Left kidney (tissue), 2 donors: ENCODE data around the gene BPIFB3. TPM values are rescaled to one million over a fixed set of nuclear protein-coding genes. Genes with fewer than 3 reads are reported as not detected.
"Not testable (repeated sequence)": the region's sequence is repeated elsewhere in the genome, so short reads cannot be mapped to it uniquely, and the experiment has no call there.

ENCODE experiments used
- DNase-seq: peaks from one replicate; pipeline ENCODE4 v3.0.0-alpha.2; 2013
- polyA plus RNA-seq: library from polyadenylated mRNA; unstranded; fragments of 120-200 nt; gene quantifications from one replicate; pipeline ENCODE4 v1.2.1, GENCODE V29; 2013; ENCODE audit not compliant: insufficient read length

Gene BPIFB3
- polyA plus RNA-seq, 1 donor, result not detected

DNA sequence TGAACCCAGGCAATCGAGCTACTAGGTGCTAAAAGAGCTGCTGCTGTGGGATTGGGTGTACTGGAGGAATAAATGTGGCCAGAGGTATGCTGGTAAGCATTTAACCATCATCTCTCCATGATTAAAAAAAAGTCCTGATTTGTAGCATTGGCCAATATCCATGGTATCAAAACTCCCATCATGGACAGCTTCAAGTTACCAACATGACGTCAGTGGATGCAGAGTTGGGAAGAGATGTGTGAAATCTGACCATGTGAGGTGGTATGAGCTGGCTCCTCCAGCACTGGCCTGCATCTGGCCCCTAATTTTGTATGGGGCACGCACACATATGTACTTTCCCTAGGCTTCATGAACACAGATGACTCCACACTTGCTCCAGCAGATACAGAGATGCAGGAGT, 37.4 kb downstream of the BPIFB3 start:
- DNase-seq, result no peak

DNA sequence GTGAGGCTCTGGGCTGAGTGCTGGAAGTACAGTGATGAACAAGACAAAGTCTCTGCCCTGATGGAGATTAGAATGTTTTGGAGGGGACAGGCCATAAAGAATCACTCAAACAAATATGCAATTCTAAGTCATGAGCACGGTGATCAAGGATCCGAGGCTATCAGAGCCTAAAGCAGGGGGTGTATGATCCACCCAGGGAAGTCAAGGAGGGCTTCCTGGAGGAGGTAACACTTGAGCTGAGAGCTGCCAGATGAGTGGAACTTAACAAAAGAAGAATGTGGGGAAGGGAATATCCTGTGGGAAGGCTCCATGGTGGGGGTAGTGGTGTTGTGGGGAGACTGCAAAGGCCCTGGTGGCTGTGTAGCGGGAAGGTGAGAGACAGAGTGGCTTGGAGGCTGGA, 38.0 kb downstream of the BPIFB3 start:
- DNase-seq, result no peak

DNA sequence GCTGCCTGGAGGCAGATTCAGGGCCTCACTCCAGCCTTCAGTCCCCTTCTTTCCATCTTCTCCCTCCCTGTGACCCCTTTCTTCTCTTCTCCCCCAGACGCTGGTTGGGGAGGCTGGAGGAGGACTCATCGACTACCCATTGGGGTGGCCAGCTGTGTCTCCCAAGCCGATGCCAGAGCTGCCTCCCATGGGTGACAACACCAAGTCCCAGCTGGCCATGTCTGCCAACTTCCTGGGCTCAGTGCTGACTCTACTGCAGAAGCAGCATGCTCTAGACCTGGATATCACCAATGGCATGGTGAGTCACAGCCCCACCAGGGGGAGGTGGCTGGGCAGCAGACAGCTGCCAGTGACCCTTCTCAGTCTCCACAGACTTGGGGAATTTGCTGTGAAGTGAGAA, 38.7 kb downstream of the BPIFB3 start:
- DNase-seq, result no peak

DNA sequence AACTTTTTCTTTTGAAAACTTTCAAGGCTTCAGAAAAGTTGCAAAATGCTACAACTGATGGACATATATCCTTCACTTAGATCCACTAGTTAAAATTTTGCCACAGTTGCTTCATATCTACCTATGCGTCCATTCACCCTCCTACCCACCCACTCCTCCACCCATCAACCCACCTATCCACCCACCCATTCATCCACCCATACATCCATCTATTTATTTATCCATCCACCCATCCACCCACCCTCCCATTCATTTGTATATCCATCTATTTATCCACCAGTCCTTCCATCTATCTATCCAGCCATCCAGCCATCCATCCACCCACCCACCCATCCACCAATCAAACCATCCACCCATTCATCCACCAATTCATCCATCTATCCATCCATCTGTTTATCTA, 39.4 kb downstream of the BPIFB3 start:
- DNase-seq, result no peak

DNA sequence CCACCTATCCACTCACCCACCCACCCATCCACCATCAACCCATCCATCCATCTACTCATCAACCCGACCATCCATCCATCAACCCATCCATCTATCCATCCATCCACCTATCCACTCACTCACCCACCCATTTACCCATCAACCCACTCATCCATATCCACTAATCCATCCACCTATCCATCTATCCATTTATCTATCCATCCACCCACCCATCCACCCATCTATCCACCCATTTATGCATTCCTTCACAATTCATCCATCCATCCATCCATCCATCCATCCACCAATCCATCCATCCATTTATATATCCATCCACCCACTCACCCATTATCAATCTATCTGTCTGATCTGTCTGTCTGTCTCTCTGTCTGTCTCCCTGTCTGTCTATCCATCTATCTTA, 39.9 kb downstream of the BPIFB3 start:
- DNase-seq, result no peak

DNA sequence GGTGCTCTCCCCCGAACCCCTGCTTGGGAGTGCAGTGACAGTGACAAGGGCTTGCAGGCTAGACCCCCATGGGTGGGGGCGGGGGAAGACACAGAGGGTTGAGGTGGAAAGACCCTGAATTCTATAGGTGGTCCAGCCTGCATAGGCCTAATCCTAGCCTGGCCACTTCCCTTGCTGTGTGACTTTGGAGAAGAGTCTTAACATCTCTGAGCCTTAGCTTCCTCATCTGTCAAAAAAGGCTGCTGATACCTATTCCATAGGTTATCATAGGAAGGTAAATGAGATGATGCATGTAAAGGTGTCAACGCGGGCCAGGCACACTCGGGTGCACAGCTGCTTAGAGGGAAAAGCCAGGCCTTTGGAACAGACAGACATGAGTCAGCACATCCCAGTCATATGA, 41.5 kb downstream of the BPIFB3 start:
- no peak for DNase-seq

DNA sequence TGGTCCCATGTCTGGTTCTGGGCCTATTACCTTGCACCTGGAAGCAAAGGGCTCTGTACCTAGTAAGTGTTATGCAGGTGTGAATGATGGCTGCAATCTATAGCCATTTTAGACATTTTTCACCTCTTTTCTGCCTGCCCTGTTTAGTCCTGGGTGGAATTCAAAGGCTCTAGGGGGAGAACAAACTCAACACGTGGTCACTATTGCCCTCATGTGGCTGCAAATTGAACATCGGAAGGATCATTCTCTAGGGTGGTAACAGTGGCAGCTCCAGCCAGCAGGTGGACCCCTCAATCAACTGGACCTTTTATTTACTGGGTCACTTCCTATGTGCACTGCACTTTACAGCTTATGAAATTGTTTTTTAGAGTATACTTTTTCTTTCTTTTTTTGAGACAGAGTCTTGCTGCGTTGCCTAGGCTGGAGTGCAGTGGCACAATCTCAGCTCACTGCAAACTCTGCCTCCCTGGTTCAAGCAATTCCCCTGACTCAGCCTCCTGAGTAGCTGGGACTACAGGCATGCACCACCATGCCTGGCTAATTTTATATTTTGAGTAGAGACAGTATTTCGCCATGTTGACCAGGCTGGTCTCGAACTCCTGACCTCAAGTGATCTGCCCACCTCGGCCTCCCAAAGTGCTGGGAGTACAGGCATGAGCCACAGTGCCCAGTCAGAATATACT, 42.3 kb downstream of the BPIFB3 start:
- DNase-seq, result peak; percentile 53

DNA sequence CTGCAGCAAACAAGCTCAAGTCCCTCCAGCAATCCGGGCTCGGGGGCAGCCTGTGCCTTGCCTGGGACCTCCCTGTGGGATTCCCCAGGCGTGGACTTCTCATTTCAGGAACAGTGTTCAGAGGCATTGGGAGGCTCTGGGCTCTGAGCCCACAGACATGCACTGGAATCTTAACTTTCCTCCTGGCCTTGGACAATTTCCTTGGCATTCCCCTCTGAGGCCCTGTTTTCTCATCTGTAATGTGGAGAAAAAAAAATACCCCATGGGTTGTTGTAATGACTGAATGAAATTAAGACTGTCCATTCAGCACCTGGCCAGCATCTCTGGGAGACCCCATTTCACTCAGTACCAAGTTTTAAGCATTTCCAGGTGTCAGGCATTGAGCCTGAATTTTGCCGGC, 43.3 kb downstream of the BPIFB3 start:
- DNase-seq, result no peak

DNA sequence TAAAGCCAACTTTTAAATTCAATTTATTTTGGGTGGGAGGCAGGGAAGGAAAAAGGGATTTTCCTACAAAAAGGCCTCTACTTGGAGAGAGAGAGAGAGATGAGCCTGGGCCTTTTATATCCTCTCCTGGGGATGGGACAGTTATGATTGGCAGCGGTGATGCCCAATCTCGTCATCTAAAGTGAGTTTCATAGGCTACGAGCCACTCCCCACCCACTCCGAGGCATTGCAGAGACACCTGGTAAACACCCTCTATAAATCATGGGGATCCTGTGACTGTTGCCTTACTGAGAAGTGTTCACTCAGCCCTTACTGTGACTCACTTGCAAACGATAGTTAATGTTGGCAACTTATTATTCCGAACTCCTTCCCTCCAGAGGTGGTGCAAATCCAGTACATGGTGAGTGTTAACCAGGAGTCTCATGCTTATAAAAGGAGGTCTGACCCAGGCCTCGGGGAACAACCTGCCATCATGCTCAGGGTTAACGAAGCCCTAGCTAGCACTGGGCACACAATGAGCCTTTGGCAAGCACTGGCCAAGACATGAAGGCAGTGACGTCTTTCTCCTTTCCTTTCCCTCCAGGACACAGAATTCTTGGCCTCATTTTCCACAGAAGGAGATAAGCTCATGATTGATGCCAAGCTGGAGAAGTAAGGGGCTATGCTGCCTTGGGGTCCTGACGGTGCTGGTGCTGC, 46.3 kb downstream of the BPIFB3 start:
- DNase-seq, result no peak

DNA sequence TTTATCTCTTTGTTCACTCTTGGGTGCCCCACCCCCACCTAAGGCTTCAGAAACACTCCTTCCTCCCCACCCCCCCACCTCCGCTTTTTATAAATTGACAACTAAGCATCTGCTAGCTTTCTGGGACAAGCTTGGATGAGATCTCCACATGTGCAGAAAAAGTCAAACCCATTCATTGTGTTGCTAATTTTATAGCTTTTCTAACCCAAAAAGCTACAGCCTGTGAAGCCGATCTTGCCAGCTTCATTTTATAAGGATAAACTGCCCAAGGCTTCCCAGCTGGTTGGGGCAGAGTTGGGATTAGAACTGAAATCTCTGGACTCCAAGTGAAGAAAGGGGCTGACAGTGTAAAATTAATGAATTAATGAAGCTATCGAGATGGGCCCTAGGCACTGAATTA, 49.9 kb downstream of the BPIFB3 start:
- DNase-seq, result no peak

DNA sequence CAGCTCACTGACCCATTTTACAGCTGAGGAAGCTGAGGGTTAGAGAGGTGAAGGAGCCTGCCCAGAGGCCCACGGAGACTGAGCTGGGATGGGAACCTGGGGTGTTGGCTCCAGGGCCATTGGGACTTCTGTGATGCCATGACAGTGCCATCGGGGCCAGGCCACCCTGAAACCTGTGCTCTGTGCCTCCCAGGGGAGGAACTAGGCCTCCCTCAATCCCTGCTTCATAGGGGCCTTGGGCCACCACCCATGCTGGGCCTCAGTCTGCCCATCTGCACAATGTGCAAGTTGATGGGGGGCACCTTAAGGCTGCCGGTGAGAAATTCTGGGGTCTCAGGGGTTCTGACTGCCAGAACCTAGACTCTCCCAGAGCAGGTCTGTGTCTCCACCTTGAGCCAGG, 50.6 kb downstream of the BPIFB3 start:
- no peak for DNase-seq

DNA sequence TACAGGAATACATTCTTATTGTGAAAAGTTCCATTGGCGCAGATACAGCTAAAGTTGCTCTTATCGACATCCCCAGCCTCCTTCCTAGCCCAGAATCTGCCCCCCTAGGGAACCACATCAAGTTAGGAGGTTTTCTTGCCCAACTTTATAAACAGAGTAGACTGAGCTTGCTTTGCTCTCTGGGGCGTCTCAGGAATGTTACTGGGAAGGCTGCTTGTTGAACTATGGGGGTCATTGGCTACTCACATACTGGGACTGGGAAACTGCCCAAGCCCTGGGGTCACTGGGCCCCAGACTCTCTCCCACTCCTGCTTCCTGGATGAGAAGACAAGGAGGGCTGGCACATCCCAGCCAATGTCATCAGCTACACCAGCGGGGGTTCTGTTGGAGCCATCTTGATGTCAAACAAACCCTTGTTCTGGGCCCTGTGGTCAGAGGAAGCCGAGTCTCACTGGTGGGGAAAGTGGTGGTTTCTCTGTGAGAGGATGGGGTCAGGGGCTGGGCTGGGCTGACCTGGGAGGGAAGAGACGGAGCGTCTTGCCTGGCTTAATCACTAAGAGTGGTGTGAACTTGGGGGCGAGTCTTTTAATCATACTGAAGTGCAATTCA, 51.7 kb downstream of the BPIFB3 start:
- DNase-seq, result no peak

DNA sequence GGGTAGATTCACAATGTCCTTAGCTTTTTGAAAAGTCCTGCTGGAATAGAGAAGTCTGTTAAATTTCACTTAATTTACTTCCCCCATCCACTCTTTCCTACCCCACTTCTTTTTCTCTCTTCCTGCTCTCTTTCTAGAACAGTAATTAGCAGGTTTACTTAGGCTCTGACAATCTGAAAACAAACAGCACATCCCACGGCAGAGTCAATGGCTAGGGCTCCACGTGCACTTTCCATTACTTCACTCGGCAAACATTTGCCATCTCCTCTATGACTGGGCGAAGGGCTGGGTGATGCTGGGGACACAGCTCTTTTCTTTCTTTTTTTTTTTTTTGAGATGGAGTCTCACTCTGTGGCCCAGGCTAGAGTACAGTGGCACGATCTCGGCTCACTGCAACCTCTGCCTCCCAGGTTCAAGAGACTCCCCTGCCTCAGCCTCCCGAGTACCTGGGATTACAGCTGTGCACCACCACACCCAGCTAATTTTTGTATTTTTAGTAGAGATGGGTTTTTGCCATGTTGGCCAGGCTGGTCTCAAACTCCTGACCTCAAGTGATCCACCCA, 52.4 kb downstream of the BPIFB3 start:
- not testable (repeated sequence) for DNase-seq

DNA sequence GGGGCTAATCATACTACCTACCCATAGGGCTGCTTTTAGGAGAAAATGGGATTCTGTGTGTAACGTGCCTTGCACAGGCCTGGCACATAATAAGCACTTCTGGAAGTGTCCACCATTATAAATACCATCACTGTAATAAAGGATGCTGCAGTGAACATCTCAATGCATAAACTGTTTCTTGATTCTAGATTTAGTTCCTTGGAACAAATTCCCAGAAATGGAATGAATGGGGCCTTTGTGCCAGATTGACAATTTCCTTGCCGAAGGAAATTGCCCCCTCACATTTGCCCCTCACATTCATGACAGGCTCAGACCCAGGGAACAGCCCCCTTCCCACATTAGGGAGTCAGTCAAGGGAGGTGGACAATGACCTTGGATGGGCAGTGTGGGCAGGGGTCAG, 55.0 kb downstream of the BPIFB3 start:
- DNase-seq, result no peak

DNA sequence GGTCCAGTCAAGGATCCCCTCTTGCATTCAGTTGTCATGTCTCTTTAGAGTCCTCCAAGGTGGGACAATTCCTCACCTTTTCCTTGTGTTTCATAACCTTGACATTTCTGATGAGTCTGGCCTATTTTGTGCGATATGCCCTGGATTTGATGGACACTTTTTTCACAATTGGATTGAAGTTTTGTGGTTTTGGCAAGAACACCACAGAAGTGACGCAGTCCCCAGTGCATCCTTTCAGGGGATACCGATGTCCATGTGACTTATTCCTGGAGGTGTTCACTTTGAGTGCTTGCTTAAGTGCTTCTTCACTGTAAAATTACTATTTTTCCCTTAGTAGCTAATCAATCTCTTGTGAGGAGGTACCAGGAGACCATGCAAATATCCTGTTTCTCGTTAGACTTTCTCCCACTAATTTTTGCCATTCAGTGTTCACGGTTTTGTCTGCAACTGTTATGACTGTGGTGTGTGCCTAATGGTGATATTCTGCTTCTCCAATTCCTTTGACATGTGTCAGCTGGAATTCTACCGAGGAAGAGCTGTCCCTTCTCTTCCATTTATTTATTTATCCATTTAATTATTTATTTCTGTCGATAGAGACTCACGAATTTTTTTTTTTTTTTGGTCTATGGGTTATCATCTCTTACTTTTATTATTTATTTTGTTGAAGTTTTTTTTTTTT, 56.6 kb downstream of the BPIFB3 start:
- DNase-seq, result no peak

DNA sequence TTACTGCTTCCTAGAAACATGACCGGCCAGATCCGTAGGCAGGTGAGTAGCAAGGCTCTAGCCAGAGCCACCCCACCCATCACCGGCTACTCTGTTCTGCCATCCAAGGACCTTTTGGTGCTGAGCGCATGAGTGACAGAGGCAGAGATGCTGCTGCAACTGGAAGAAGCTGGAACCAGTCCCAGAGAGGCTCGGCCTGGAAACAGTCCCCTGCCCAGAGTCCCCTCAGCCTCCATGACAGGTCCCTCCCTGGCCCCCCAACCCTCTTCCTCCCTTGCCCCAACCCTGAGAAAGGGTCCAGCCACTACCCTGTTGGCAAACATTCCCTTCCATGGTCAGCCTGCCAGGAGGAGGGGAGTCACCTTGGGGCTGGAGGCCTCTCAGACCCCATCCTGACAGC, 57.6 kb downstream of the BPIFB3 start:
- DNase-seq, result no peak

DNA sequence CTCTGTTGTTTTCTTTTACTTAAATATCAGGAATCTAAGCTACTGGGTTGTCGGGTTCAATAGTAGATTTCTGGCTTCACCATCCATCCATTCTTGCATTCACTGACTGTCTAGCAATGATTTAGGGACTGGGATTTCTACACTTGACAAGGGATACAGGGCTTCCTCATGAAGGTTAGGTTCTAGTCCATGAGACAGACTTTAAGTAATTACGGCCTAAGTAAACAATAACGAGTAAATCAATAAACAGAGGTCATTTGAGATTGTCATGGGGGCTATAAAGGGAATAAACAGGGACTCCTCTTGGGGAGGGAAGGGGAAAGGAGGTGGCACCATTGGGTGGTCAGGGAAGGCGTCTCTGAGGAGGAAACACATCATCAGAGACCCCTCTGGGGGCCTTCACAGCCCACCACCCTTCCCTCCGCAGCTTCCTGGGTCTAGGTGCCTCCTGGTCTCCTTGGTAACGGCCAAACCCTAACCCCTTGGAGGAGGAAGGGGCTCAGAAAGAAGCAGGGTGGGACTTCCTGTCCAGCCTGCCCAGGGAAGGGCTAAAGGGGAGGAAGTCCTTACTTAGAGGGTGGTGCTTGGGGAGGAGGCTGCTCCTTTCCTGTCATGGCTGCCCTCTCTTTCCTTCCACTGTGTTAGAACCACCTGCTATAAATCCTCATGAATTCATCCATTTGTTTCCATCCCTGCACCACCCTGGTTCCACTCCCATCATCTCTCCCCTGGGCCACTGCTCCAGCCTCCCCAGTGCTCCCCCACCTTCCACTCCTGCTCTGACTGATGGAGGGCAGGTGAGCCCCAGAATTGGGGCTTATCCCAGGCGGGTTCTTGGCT, 59.1 kb downstream of the BPIFB3 start:
- DNase-seq, result no peak

DNA sequence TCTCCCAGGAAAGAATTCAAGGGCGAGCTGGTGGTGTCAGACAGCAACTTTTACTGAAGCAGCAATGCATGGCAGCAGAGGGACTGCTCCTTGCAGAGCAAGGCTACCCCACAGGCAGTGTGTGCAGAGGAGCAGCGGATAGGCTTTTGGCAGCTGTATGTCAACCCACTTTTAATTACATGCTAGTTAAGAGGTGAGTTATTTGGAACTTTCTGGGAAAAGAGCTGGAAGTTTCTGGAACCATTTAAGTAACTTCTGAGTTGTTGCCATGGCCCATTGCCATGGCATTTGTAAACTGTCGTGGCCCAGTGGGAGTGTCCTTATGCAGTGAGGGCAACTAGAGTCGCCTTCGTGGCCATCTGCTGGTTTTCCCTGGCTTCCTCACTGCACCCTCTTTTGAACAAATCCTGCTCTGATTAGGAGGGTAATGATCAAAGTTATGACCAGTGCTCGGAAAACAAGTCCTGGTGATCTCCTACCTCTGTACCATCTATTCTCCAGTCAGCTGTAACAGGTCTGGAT, 59.7 kb downstream of the BPIFB3 start:
- no peak for DNase-seq

DNA sequence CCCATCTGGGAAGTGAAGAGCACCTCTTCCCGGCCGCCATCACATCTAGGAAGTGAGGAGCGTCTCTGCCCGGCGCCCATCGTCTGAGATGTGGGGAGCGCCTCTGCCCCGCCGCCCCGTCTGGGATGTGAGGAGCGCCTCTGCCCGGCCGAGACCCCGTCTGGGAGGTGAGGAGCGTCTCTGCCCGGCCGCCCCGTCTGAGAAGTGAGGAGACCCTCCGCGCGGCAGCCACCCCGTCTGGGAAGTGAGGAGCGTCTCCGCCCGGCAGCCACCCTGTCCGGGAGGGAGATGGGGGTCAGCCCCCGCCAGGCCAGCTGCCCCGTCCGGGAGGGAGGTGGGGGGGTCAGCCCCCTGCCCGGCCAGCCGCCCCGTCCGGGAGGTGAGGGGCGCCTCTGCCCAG, 61.8 kb downstream of the BPIFB3 start:
- not testable (repeated sequence) for DNase-seq

DNA sequence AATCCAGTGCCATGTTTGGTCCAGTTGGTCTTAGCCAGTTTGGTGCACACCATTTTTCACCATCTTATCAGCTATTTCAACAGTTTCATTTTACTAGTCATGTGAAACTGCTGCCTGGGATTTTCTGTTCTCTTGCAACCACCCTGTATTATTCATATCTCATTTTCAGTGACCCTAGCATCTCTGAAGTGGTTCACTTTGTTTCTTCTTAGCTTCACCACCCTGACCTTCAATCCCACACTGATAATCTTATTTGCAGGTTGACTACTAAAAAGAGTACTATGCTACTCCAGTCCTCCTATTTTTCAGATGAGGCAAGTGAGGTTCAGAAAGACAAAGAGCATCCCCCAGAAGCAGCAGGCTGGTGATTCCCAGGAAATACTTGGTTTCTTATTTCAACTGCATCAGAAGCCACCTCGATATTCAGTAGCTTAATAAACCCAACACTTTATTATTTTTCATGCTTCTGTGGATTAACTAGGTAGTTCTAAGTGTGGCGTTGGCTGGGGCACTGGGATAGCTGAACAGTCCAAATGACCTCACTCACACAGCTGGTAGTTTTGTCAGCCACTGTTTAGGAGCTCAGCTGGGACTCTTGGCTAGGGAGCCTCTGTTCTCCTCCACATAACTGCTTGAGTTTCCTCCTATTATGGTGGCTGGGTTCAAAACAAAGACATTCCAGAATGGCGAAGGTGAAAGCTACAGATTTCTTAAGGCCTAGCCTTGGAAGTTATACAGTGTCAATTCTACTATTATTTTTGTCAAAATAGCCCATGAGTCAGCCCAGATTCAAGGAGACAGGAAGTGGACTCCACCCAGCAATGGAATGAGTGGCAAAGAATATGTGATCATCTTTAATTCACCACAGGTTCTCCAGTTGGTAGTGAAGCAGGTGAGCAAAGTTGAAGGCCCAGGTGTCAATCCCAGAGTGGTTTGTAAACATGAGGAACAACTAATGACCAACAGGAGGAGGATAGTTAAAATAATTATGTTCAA, 66.3 kb downstream of the BPIFB3 start:
- DNase-seq, result no peak
